HepG2 (cell line): ENCODE measurements around the gene SMC6. TPM values are rescaled to one million over a fixed set of nuclear protein-coding genes. Genes with fewer than 3 reads are reported as not detected.

ENCODE experiments used
- CCAR2 ChIP-seq: fragments of 200-400 bp; formaldehyde crosslinking; optimal IDR thresholded peaks from 2 replicates; pipeline ENCODE3; 2018; ENCODE audit warnings: low read depth, mild to moderate bottlenecking, low read length, moderate library complexity
- CSRNP2 ChIP-seq: sonication (generic); formaldehyde crosslinking; conservative IDR thresholded peaks from 2 replicates; pipeline ENCODE4 v1.8.0; 2022; ENCODE audit warnings: low read depth, missing genetic modification reagents
- GTF2F1 ChIP-seq: fragments of 150-350 bp; IDR thresholded peaks from 2 replicates; pipeline ENCODE4 v1.6.1; 2014; ENCODE audit warnings: low read length
- IKZF5 ChIP-seq: IDR thresholded peaks from 2 replicates; pipeline ENCODE4 v1.6.1; 2018; ENCODE audit warnings: missing genetic modification reagents, mild to moderate bottlenecking, missing compliant biosample characterization
- MYPOP ChIP-seq: sonication (generic); formaldehyde crosslinking; IDR thresholded peaks from 2 replicates; pipeline ENCODE4 v1.8.1; 2023; ENCODE audit warnings: mild to moderate bottlenecking, moderate library complexity, missing genetic modification reagents
- NR2F6 ChIP-seq, 2 experiments: IDR thresholded peaks; 2 replicates each; pipeline ENCODE4 v1.6.1; 2016; ENCODE audit warnings: antibody characterized with exemption in 1 of 2, mild to moderate bottlenecking in 1 of 2
- RFXANK ChIP-seq: IDR thresholded peaks from 2 replicates; pipeline ENCODE4 v1.6.1; 2016
- SMAD1 ChIP-seq: sonication (generic); formaldehyde crosslinking; IDR thresholded peaks from 2 replicates; pipeline ENCODE4 v1.4.0; 2020; ENCODE audit warnings: missing genetic modification reagents, low read depth, mild to moderate bottlenecking, borderline replicate concordance
- SUZ12 ChIP-seq: fragments of 150-350 bp; IDR thresholded peaks from 2 replicates; pipeline ENCODE4 v1.6.1; 2014; ENCODE audit warnings: low read depth, low read length
- TCF7L2 ChIP-seq: IDR thresholded peaks from 2 replicates; pipeline ENCODE4 v1.6.1; 2011; ENCODE audit warnings: mild to moderate bottlenecking, low read depth, low read length, moderate library complexity
- ZBTB7A ChIP-seq: sonication (generic); formaldehyde crosslinking; IDR thresholded peaks from 2 replicates; pipeline ENCODE4 v1.8.0; 2022; ENCODE audit warnings: mild to moderate bottlenecking, missing genetic modification reagents
- ZIK1 ChIP-seq: sonication (generic); formaldehyde crosslinking; IDR thresholded peaks from 2 replicates; pipeline ENCODE4 v1.5.0; 2020; ENCODE audit warnings: mild to moderate bottlenecking, low read depth, missing genetic modification reagents, borderline replicate concordance
- ZKSCAN8 ChIP-seq: IDR thresholded peaks from 2 replicates; pipeline ENCODE4 v1.6.1; 2016; ENCODE audit warnings: borderline replicate concordance, missing genetic modification reagents, missing compliant biosample characterization
- ZNF234 ChIP-seq: sonication (generic); formaldehyde crosslinking; conservative IDR thresholded peaks from 2 replicates; pipeline ENCODE4 v1.5.1; 2020; ENCODE audit warnings: mild to moderate bottlenecking, missing genetic modification reagents
- ZNF3 ChIP-seq: IDR thresholded peaks from 2 replicates; pipeline ENCODE4 v1.7.0; 2017; ENCODE audit warnings: inconsistent platforms
- ZNF432 ChIP-seq: sonication (generic); formaldehyde crosslinking; IDR thresholded peaks from 2 replicates; pipeline ENCODE4 v1.5.0; 2020; ENCODE audit warnings: missing genetic modification reagents, mild to moderate bottlenecking, borderline replicate concordance
- ZNF460 ChIP-seq: sonication (generic); formaldehyde crosslinking; IDR thresholded peaks from 2 replicates; pipeline ENCODE4 v1.5.1; 2020; ENCODE audit warnings: missing genetic modification reagents, mild to moderate bottlenecking, borderline replicate concordance
- ZNF556 ChIP-seq: sonication (generic); formaldehyde crosslinking; IDR thresholded peaks from 2 replicates; pipeline ENCODE4 v1.4.0; 2020; ENCODE audit warnings: mild to moderate bottlenecking, missing genetic modification reagents, borderline replicate concordance
- ZNF615 ChIP-seq: sonication (generic); formaldehyde crosslinking; IDR thresholded peaks from 2 replicates; pipeline ENCODE4 v1.5.0; 2020; ENCODE audit warnings: mild to moderate bottlenecking, missing genetic modification reagents, borderline replicate concordance
- polyA plus RNA-seq, 8 experiments: library from polyadenylated mRNA; depleted of rRNA in 3 of 8; stranded (reverse) in 7 of 8; unstranded in 1 of 8; fragments of >200 nt; fragmentation: Illumina TruSeq in 4 of 8; extraction: Trizol in 4 of 8; gene quantifications; 2 replicates each; pipeline versions ENCODE4 v1.2.1 to v1.2.3, GENCODE V29; 2011 to 2016; ENCODE audit warnings: low read depth in 4 of 8, missing spikeins in 1 of 8, mixed read lengths in 1 of 8; ENCODE audit not compliant: insufficient read depth in 1 of 8
- total RNA-seq, 5 experiments: library from RNA; depleted of rRNA; stranded (reverse); fragments of >200 nt; fragmentation: Illumina TruSeq; extraction: Trizol; gene quantifications; 2 replicates each; pipeline ENCODE4 v1.2.3, GENCODE V29; 2016; ENCODE audit warnings: low read depth in 1 of 5
- TF ChIP-seq, protein P1 (sequence below), 2 experiments: IDR thresholded peaks; 2 replicates each; pipeline ENCODE4 v1.6.1; 2011 to 2012; ENCODE audit warnings: low read length in 2 of 2, borderline replicate concordance in 1 of 2, low read depth in 1 of 2, mild to moderate bottlenecking in 1 of 2, moderate library complexity in 1 of 2
- TF ChIP-seq, protein P2 (sequence below): sonication (generic); formaldehyde crosslinking; IDR thresholded peaks from 2 replicates; pipeline ENCODE4 v1.4.0; 2020; ENCODE audit warnings: mild to moderate bottlenecking, missing genetic modification reagents

The SMC6 gene
- total and polyA plus RNA-seq, 2 of the 13 experiments (the other 11 are each of a cell fraction or from before 2014, with no cell fraction given): 18.9 to 55.3 TPM

DNA sequence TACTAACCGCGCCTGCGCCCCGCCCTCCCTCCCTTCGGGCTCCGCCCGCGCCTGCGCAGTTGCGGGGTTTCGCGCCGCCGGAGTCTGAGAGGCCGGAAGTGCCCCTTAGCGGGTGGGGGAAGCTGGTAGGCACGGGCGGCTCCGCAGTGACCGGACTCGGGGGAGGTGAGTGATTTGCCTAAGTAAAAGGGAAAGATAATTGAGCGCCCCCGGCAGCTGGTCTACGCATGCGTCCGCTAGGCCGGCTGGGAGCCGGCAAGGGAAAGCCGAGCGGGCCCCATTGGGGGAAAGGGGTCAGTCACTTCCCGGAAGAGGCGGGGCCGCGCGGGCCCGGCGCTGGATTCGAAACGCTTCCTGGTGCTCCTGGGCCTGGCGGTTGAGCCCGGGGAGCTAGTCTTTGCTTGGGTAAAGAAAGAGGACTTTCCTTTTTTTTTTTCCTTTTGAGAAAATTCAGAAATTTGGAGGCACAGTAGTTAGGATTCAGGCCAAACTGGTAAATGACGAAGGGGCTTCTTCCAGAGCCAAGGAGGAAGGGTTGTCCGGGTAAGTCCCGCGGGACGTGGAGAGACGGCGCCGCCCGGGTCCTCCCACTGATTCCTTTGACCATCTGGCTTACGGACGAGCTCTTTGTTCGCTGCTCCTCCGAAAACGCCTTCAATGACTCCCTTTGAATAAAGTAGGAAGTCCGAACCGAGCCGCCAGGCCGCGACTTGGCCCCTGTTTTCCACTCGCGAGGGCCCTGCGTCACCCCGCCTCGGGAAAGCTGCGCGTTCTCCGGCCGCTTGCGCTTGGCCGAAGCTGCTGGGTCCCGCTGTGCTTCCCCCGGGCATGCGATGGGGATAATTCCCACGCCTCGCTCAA lies at the start of gene SMC6, which contains the start of gene GEN1 (continued):
- TF ChIP-seq CSRNP2 (CRISPR knock-in tag) (peak; percentile 13; the same call in 1 of the 2 replicates), SMAD1 (CRISPR knock-in tag) (no peak), ZKSCAN8 (CRISPR knock-in tag) (no peak; the same call in 1 of the 2 replicates), TCF7L2 (no peak), CCAR2 (no peak), NR2F6 (IDR thresholded peaks at IDR 0.05) (no peak), NR2F6 (CRISPR knock-in tag; IDR thresholded peaks at IDR 0.05) (no peak), IKZF5 (CRISPR knock-in tag) (peak; percentile 39; the same call in 1 of the 2 replicates), ZNF556 (CRISPR knock-in tag) (no peak), GTF2F1 (0 out of 2 replicates have a peak, but pooled peaks have one; percentile 57), ZNF234 (CRISPR knock-in tag) (no peak), MYPOP (CRISPR knock-in tag) (peak; percentile 63), ZNF460 (CRISPR knock-in tag) (no peak), ZNF3 (CRISPR knock-in tag) (no peak), ZNF615 (CRISPR knock-in tag) (no peak; the same call in 1 of the 2 replicates), SUZ12 (no peak), RFXANK (CRISPR knock-in tag) (no peak), ZIK1 (CRISPR knock-in tag) (no peak), ZNF432 (CRISPR knock-in tag) (no peak), ZBTB7A (CRISPR knock-in tag) (no peak)
- TF ChIP-seq, protein P1, sequence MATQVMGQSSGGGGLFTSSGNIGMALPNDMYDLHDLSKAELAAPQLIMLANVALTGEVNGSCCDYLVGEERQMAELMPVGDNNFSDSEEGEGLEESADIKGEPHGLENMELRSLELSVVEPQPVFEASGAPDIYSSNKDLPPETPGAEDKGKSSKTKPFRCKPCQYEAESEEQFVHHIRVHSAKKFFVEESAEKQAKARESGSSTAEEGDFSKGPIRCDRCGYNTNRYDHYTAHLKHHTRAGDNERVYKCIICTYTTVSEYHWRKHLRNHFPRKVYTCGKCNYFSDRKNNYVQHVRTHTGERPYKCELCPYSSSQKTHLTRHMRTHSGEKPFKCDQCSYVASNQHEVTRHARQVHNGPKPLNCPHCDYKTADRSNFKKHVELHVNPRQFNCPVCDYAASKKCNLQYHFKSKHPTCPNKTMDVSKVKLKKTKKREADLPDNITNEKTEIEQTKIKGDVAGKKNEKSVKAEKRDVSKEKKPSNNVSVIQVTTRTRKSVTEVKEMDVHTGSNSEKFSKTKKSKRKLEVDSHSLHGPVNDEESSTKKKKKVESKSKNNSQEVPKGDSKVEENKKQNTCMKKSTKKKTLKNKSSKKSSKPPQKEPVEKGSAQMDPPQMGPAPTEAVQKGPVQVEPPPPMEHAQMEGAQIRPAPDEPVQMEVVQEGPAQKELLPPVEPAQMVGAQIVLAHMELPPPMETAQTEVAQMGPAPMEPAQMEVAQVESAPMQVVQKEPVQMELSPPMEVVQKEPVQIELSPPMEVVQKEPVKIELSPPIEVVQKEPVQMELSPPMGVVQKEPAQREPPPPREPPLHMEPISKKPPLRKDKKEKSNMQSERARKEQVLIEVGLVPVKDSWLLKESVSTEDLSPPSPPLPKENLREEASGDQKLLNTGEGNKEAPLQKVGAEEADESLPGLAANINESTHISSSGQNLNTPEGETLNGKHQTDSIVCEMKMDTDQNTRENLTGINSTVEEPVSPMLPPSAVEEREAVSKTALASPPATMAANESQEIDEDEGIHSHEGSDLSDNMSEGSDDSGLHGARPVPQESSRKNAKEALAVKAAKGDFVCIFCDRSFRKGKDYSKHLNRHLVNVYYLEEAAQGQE (IDR thresholded peaks at IDR 0.05; ENCODE audit: borderline replicate concordance in 1 of 2, low read depth in 1 of 2, low read length in 2 of 2): peak in 1 of 2 experiments; percentile 43; a peak in 1 of 4 replicates
- TF ChIP-seq, protein P2, sequence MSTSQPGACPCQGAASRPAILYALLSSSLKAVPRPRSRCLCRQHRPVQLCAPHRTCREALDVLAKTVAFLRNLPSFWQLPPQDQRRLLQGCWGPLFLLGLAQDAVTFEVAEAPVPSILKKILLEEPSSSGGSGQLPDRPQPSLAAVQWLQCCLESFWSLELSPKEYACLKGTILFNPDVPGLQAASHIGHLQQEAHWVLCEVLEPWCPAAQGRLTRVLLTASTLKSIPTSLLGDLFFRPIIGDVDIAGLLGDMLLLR (CRISPR knock-in tag): 0 out of 2 replicates have a peak, but pooled peaks have one; percentile 9
